CD14-positive monocyte (primary cell): ENCODE results near the gene RAB10. TPM values are rescaled to one million over a fixed set of nuclear protein-coding genes. Genes with fewer than 3 reads are reported as not detected.
"Not testable (repeated sequence)": the region's sequence is repeated elsewhere in the genome, so short reads cannot be mapped to it uniquely, and the experiment has no call there.

ENCODE experiments used
- DNase-seq, 3 donors: peaks; one replicate each; pipeline ENCODE4 v3.0.0-alpha.2; 2011 to 2022
- H2AFZ ChIP-seq: 2 replicates; pipeline ENCODE4 v1.6.0; 2012; ENCODE audit warnings: mild to moderate bottlenecking, low read depth, low read length, inconsistent platforms; ENCODE audit not compliant: insufficient read depth, poor library complexity, severe bottlenecking
- H3K27ac ChIP-seq, 2 donors: 1 replicate in 1 of 2; 2 replicates in 1 of 2; pipeline ENCODE4 v1.5.1; 2012 to 2013; ENCODE audit warnings: low read length in 2 of 2, control low read depth in 1 of 2, inconsistent platforms in 1 of 2, low read depth in 1 of 2, mild to moderate bottlenecking in 1 of 2
- H3K27me3 ChIP-seq, 2 donors: one replicate each; pipeline versions ENCODE4 v1.6.0 to v1.6.1; 2011 to 2013; ENCODE audit warnings: low read length in 2 of 2; ENCODE audit not compliant: control insufficient read depth in 2 of 2, insufficient read depth in 2 of 2
- H3K36me3 ChIP-seq, 2 donors: replicated peaks in 1 of 2; 1 replicate in 1 of 2; 2 replicates in 1 of 2; pipeline versions ENCODE4 v1.5.1 to v1.6.1; 2012 to 2013; ENCODE audit warnings: low read length in 2 of 2, control low read depth in 1 of 2, inconsistent platforms in 1 of 2, mild to moderate bottlenecking in 1 of 2; ENCODE audit not compliant: insufficient read depth in 2 of 2, control insufficient read depth in 1 of 2
- H3K4me1 ChIP-seq, 2 donors: 1 replicate in 1 of 2; 2 replicates in 1 of 2; pipeline versions ENCODE4 v1.5.1 to v1.6.1; 2012 to 2013; ENCODE audit warnings: low read length in 2 of 2, control low read depth in 1 of 2, inconsistent platforms in 1 of 2, mild to moderate bottlenecking in 1 of 2, moderate library complexity in 1 of 2; ENCODE audit not compliant: insufficient read depth in 2 of 2, control insufficient read depth in 1 of 2
- H3K4me2 ChIP-seq: replicated peaks from 2 replicates; pipeline ENCODE3; 2012; ENCODE audit warnings: low read length, moderate library complexity, mild to moderate bottlenecking; ENCODE audit not compliant: poor library complexity, severe bottlenecking; ENCODE audit errors: extremely low read depth
- H3K4me3 ChIP-seq, 3 experiments: fragments of 200-600 bp in 1 of 3; sonication (generic) in 1 of 3; replicated peaks in 1 of 3; 1 replicate in 2 of 3; 2 replicates in 1 of 3; pipeline ENCODE4 v1.5.1; 2011 to 2013; ENCODE audit warnings: low read length in 3 of 3, mild to moderate bottlenecking in 3 of 3, control low read depth in 2 of 3, low read depth in 2 of 3, inconsistent platforms in 1 of 3, moderate library complexity in 1 of 3
- H3K79me2 ChIP-seq: 2 replicates; pipeline ENCODE4 v1.6.0; 2012; ENCODE audit warnings: mild to moderate bottlenecking, control low read depth, inconsistent platforms, low read length, moderate library complexity; ENCODE audit not compliant: insufficient read depth
- H3K9ac ChIP-seq: 2 replicates; pipeline ENCODE4 v1.6.0; 2017; ENCODE audit warnings: low read length, mild to moderate bottlenecking; ENCODE audit not compliant: insufficient read depth, poor library complexity, severe bottlenecking
- H3K9me3 ChIP-seq, 2 donors: replicated peaks in 1 of 2; 1 replicate in 1 of 2; 2 replicates in 1 of 2; pipeline versions ENCODE4 v1.5.1 to v1.6.1; 2012 to 2013; ENCODE audit warnings: low read length in 2 of 2, control low read depth in 1 of 2; ENCODE audit not compliant: control insufficient read depth in 1 of 2, insufficient read depth in 1 of 2
- H4K20me1 ChIP-seq: 2 replicates; pipeline ENCODE4 v1.6.0; 2012; ENCODE audit warnings: mild to moderate bottlenecking, low read length, control low read depth, moderate library complexity; ENCODE audit not compliant: insufficient read depth
- H3K27ac Mint-ChIP-seq, 7 donors: one replicate each; pipeline ENCODE4 v1.8.0; 2020; ENCODE audit warnings: mild to moderate bottlenecking in 7 of 7, mixed read lengths in 7 of 7, moderate library complexity in 6 of 7, inconsistent platforms in 2 of 7
- H3K27me3 Mint-ChIP-seq, 3 donors: one replicate each; pipeline ENCODE4 v1.8.0; 2021 to 2022; ENCODE audit warnings: low read depth in 3 of 3, mild to moderate bottlenecking in 3 of 3, mixed read lengths in 3 of 3, moderate library complexity in 3 of 3, inconsistent platforms in 1 of 3
- H3K36me3 Mint-ChIP-seq, 2 donors: one replicate each; pipeline ENCODE4 v1.8.0; 2020; ENCODE audit warnings: mixed read lengths in 2 of 2, inconsistent platforms in 1 of 2, mild to moderate bottlenecking in 1 of 2
- H3K4me1 Mint-ChIP-seq: one replicate; pipeline ENCODE4 v1.8.0; 2020; ENCODE audit warnings: mild to moderate bottlenecking, mixed read lengths
- H3K4me3 Mint-ChIP-seq, 2 donors: one replicate each; pipeline ENCODE4 v1.8.0; 2020; ENCODE audit warnings: mild to moderate bottlenecking in 2 of 2, mixed read lengths in 2 of 2, moderate library complexity in 1 of 2
- H3K9me3 Mint-ChIP-seq, 7 donors: one replicate each; pipeline ENCODE4 v1.8.0; 2020 to 2022; ENCODE audit warnings: mixed read lengths in 7 of 7, mild to moderate bottlenecking in 6 of 7, moderate library complexity in 6 of 7, inconsistent platforms in 2 of 7
- WGBS: methylation state at CpG from one replicate; pipeline ENCODE4 v1.1.5; 2013; ENCODE audit warnings: missing lambda C conversion rate; ENCODE audit not compliant: insufficient coverage; 5-methylcytosine and 5-hydroxymethylcytosine counted together
- intact Hi-C, 2 donors: fragments of 100-400 bp; cut with micrococcal nuclease; formaldehyde crosslinking; loops; one replicate each; pipeline versions ENCODE4 v1.15.0 to v1.15.1; 2023
- polyA plus RNA-seq, 3 donors: library from polyadenylated mRNA; depleted of rRNA in 1 of 3; unstranded in 2 of 3; stranded (reverse) in 1 of 3; fragments of 300-500 nt in 2 of 3; fragments of >200 nt in 1 of 3; fragmentation: Illumina TruSeq in 2 of 3; gene quantifications; 1 replicate in 2 of 3; 2 replicates in 1 of 3; pipeline ENCODE4 v1.2.3, GENCODE V29; 2012 to 2021
- TF ChIP-seq, protein P1 (sequence below): fragments of 200-600 bp; IDR thresholded peaks from one replicate; pipeline ENCODE4 v1.8.0; 2022; ENCODE audit warnings: antibody characterized with exemption, mild to moderate bottlenecking

Gene RAB10
- polyA plus RNA-seq, 3 donors = 38.6 to 258 (median 202) TPM

DNA sequence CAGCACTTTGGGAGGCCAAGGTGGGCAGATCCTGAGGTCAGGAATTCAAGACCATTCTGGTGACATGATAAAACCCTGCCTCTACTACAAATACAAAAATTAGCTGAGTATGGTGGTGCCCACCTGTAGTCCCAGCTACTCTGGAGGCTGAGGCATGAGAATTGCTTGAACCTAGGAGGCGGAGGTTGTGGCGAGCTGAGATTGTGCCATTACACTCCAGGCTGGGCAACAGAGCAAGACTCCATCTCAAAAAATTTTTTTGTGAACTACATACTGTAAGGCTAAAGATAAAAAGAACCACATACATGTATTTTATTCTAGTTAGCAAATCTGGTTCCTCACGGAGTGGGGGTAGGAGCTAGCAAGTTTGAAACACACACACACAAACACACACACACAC is 45.1 kb downstream of the RAB10 start:
- no peak for DNase-seq
- peaks cover 0 to 2% (median 0%) of the 10 kb centered on the region in 3 donors for H3K27me3 Mint-ChIP-seq
- no peak overlapping the region for H3K4me3 Mint-ChIP-seq
- TF ChIP-seq, protein P1, sequence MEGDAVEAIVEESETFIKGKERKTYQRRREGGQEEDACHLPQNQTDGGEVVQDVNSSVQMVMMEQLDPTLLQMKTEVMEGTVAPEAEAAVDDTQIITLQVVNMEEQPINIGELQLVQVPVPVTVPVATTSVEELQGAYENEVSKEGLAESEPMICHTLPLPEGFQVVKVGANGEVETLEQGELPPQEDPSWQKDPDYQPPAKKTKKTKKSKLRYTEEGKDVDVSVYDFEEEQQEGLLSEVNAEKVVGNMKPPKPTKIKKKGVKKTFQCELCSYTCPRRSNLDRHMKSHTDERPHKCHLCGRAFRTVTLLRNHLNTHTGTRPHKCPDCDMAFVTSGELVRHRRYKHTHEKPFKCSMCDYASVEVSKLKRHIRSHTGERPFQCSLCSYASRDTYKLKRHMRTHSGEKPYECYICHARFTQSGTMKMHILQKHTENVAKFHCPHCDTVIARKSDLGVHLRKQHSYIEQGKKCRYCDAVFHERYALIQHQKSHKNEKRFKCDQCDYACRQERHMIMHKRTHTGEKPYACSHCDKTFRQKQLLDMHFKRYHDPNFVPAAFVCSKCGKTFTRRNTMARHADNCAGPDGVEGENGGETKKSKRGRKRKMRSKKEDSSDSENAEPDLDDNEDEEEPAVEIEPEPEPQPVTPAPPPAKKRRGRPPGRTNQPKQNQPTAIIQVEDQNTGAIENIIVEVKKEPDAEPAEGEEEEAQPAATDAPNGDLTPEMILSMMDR = no peak
- Histone ChIP-seq H3K4me3 (no peak overlapping the region), H3K27ac (no peak overlapping the region), H3K79me2 (peaks cover 100% of the 10 kb centered on the region), H3K4me2 (no peak overlapping the region), H3K4me1 (peaks cover 10 to 15% of the 10 kb centered on the region in 2 donors), H2AFZ (no peak overlapping the region), H3K9ac (no peak overlapping the region), H3K27me3 (no peaks in the 10 kb centered on the region), H3K9me3 (peaks cover 5 to 6% of the 10 kb centered on the region in 2 donors), H4K20me1 (peaks cover 99% of the 10 kb centered on the region), H3K36me3 (no peaks in the 10 kb centered on the region)
- peaks cover 49% of the 10 kb centered on the region for H3K4me1 Mint-ChIP-seq
- H3K27ac Mint-ChIP-seq = peak overlapping the region in 2 of 7 donors; percentile 25 to 33
- intact Hi-C loops = no loop called here
- WGBS = no CpG with 5 or more reads among the region's 3 CpGs
- peaks cover 5 to 12% (median 7%) of the 10 kb centered on the region in 7 donors for H3K9me3 Mint-ChIP-seq
- H3K36me3 Mint-ChIP-seq = peaks cover 10 to 24% of the 10 kb centered on the region in 2 donors

DNA sequence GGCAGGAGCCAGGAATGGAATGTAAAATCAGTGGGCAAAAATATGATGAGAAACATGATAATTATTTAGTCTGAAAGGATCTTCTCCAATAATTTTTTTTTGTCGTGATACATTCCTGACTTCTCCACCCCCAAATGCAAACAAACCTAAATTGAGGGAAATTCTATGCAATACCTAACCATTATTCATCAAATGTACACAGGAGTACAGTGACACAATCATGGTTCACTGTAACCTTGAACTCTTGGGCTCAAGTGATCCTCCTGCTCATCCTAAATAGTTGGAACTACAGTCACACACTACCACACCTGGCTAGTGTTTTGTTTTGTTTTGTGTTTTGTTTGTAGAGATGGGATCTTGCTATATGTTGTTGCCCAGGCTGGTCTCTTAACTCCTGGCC is 46.5 kb downstream of the RAB10 start:
- WGBS = 100% methylated on average over 1 of the region's 1 CpG

DNA sequence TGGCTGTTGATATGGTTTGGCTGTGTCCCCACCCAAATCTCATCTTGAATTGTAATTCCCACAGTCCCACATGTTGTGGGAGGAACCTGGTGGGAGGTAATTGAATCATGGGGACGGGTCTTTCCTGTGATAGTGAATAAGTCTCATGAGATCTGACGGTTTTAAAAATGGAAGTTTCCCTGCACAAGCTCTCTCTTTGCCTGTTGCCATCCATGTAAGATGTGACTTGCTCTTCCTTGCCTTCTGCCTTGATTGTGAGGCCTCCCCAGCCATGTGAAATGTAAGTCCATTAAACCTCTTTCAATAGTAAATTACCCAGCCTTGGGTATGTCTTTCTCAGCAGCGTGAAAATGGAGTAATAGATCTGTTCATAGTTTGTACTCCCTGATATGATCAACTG is 47.0 kb downstream of the RAB10 start:
- intact Hi-C loops, H3K9me3 ChIP-seq: not testable (repeated sequence)

More for the DNA sequence above, 46.5 kb downstream of the RAB10 start:
- H3K4me1 Mint-ChIP-seq = peaks cover 47% of the 10 kb centered on the region
- Histone ChIP-seq H3K4me1 (peaks cover 15 to 25% of the 10 kb centered on the region in 2 donors), H3K79me2 (peaks cover 100% of the 10 kb centered on the region), H3K36me3 (no peaks in the 10 kb centered on the region), H4K20me1 (peaks cover 99% of the 10 kb centered on the region), H3K27me3 (no peaks in the 10 kb centered on the region), H3K4me2 (no peak overlapping the region), H3K27ac (peak overlapping the region in 1 of 2 donors; percentile 70), H3K9ac (no peak overlapping the region), H3K9me3 (peaks cover 5 to 6% of the 10 kb centered on the region in 2 donors), H2AFZ (no peak overlapping the region), H3K4me3 (no peak overlapping the region)
- peak overlapping the region in 3 of 7 donors; percentile 54 to 84 (median 84) for H3K27ac Mint-ChIP-seq
- DNase-seq = no peak
- peaks cover 13 to 32% of the 10 kb centered on the region in 2 donors for H3K36me3 Mint-ChIP-seq
- TF ChIP-seq, protein P1 = no peak
- intact Hi-C loops = no loop called here
- H3K9me3 Mint-ChIP-seq = peaks cover 5 to 12% (median 7%) of the 10 kb centered on the region in 7 donors
- H3K4me3 Mint-ChIP-seq = no peak overlapping the region
- H3K27me3 Mint-ChIP-seq = peaks cover 0 to 2% (median 0%) of the 10 kb centered on the region in 3 donors

More for the DNA sequence above, 47.0 kb downstream of the RAB10 start:
- Mint-ChIP-seq H3K4me3 (peak overlapping the region in 1 of 2 donors; percentile 8), H3K36me3 (peaks cover 15 to 36% of the 10 kb centered on the region in 2 donors), H3K4me1 (peaks cover 47% of the 10 kb centered on the region), H3K9me3 (peaks cover 5 to 12% (median 7%) of the 10 kb centered on the region in 7 donors), H3K27ac (peak overlapping the region in 6 of 7 donors; percentile 19 to 84 (median 78))
- not testable (repeated sequence) for H3K27me3 Mint-ChIP-seq, H3K9ac ChIP-seq, H3K27me3 ChIP-seq, DNase-seq, H3K36me3 ChIP-seq, H2AFZ ChIP-seq
- Histone ChIP-seq H3K27ac (peak overlapping the region in 1 of 2 donors; percentile 70), H3K79me2 (peaks cover 98% of the 10 kb centered on the region), H3K4me3 (peak overlapping the region in 1 of 3 experiments; percentile 50), H4K20me1 (peaks cover 99% of the 10 kb centered on the region), H3K4me1 (peaks cover 19 to 30% of the 10 kb centered on the region in 2 donors), H3K4me2 (peak overlapping the region; percentile 53)
- 100% methylated on average over 1 of the region's 3 CpGs for WGBS
